Calu3 (cell line): Measurements from ENCODE around the gene SYTL2. TPM values are rescaled to one million over a fixed set of nuclear protein-coding genes. Genes with fewer than 3 reads are reported as not detected.
A peak's percentile ranks its signal among the peaks of the same experiment; 100 is the strongest.

Experiments
- BruUV-seq: library from RNA; stranded (reverse); fragments of 400-500 nt; replicated peaks from 2 replicates; lab custom pipeline; 2021; lab: Mats Ljungman, UMichigan
- CTCF ChIA-PET: fragments of 300-600 bp; sonication (Branson Sonifier 250); formaldehyde crosslinking; loops from one replicate; lab custom pipeline; 2022; ENCODE audit warnings: antibody characterized with exemption; lab: Charles Lee
- DNase-seq: peaks from one replicate; pipeline ENCODE4 v3.0.0; 2022
- H3K27ac Mint-ChIP-seq: one replicate; pipeline ENCODE4 v1.8.0; 2022; ENCODE audit warnings: mixed read lengths; ENCODE audit not compliant: unreplicated experiment
- H3K27me3 Mint-ChIP-seq: one replicate; pipeline ENCODE4 v1.8.0; 2022; ENCODE audit warnings: mixed read lengths; ENCODE audit not compliant: unreplicated experiment
- H3K36me3 Mint-ChIP-seq: one replicate; pipeline ENCODE4 v1.8.0; 2022; ENCODE audit warnings: mild to moderate bottlenecking, moderate library complexity, mixed read lengths; ENCODE audit not compliant: insufficient read depth, unreplicated experiment
- H3K4me1 Mint-ChIP-seq: one replicate; pipeline ENCODE4 v1.8.0; 2022; ENCODE audit warnings: mild to moderate bottlenecking, low read depth, mixed read lengths; ENCODE audit not compliant: unreplicated experiment
- H3K4me3 Mint-ChIP-seq: one replicate; pipeline ENCODE4 v1.8.0; 2022; ENCODE audit warnings: mild to moderate bottlenecking, low read depth, moderate library complexity, mixed read lengths; ENCODE audit not compliant: unreplicated experiment
- H3K9me3 Mint-ChIP-seq: one replicate; pipeline ENCODE4 v1.8.0; 2022; ENCODE audit warnings: low read depth, mixed read lengths; ENCODE audit not compliant: unreplicated experiment
- intact Hi-C: fragments of 100-400 bp; cut with micrococcal nuclease; formaldehyde crosslinking; loops from one replicate; pipeline ENCODE4 v1.10.0; 2022; ENCODE audit not compliant: unreplicated experiment
- total RNA-seq: library from RNA; stranded (reverse); gene quantifications from 2 replicates; pipeline ENCODE4 v1.2.3, GENCODE V29; 2022
- TF ChIP-seq, protein P1 (sequence below): fragments of 200-600 bp; IDR thresholded peaks from one replicate; pipeline ENCODE4 v1.8.0; 2022; ENCODE audit warnings: antibody characterized with exemption; ENCODE audit not compliant: unreplicated experiment

SYTL2 gene
- total RNA-seq, 1 experiment from 2014 or later = 10.6 TPM

DNA sequence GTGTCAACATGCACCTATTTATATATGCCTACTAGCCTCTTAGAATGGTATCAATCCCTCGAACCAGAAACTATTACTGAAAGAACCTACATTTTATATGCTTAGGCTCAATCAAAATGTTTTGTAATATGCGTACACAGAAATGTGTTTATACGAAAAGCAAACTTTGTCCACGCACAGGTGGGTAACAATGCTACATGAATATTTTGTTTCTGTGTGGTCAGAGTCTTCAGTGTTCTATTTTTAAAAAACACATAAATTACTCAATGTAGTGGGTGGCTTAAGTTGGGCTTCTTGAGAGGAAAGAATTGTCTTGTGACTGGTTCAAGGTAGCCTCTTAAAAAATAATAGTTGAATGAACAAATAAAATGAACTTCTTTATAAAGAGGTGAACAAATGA, 46.1 kb downstream of the SYTL2 start:
- Mint-ChIP-seq H3K27ac (no peak overlapping the region), H3K9me3 (no peaks in the 10 kb centered on the region), H3K4me3 (no peak overlapping the region), H3K27me3 (no peaks in the 10 kb centered on the region), H3K4me1 (peaks cover 15% of the 10 kb centered on the region), H3K36me3 (no peaks in the 10 kb centered on the region)
- intact Hi-C loops = no loop called here
- BruUV-seq = no TSS peak
- CTCF ChIA-PET = interaction anchor here (0.6 kb wide), 1 partner anchor 1996 kb away, joined by 6 read pairs; no protein-coding TSS in a partner anchor
- TF ChIP-seq, protein P1, sequence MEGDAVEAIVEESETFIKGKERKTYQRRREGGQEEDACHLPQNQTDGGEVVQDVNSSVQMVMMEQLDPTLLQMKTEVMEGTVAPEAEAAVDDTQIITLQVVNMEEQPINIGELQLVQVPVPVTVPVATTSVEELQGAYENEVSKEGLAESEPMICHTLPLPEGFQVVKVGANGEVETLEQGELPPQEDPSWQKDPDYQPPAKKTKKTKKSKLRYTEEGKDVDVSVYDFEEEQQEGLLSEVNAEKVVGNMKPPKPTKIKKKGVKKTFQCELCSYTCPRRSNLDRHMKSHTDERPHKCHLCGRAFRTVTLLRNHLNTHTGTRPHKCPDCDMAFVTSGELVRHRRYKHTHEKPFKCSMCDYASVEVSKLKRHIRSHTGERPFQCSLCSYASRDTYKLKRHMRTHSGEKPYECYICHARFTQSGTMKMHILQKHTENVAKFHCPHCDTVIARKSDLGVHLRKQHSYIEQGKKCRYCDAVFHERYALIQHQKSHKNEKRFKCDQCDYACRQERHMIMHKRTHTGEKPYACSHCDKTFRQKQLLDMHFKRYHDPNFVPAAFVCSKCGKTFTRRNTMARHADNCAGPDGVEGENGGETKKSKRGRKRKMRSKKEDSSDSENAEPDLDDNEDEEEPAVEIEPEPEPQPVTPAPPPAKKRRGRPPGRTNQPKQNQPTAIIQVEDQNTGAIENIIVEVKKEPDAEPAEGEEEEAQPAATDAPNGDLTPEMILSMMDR = no peak
- no peak for DNase-seq

DNA sequence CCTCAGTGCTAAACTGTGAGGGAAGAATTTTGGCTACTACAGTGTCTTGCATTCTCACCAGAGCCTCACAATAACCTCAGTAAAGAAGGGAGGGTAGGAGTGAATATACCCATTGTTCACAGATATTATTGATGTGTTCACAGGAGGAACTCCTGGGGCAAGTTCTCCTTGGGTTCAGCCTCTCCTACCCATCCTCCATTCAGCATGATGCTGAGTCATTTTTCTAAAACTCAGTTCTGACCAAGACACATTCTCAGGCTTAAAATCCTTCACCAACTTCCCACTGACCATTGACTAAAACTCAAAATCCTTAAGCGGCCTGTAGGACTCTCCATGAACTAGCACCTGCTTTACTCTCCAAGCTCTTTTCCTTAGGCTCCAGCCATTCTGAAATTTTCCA, 48.7 kb downstream of the SYTL2 start:
- no TSS peak for BruUV-seq
- H3K4me3 Mint-ChIP-seq = no peak overlapping the region
- intact Hi-C loops = no loop called here
- TF ChIP-seq, protein P1 = no peak
- no peak overlapping the region for H3K27ac Mint-ChIP-seq
- H3K36me3 Mint-ChIP-seq = no peaks in the 10 kb centered on the region
- H3K4me1 Mint-ChIP-seq = peaks cover 20% of the 10 kb centered on the region
- CTCF ChIA-PET = no interaction called here
- no peak for DNase-seq
- H3K9me3 Mint-ChIP-seq = no peaks in the 10 kb centered on the region
- H3K27me3 Mint-ChIP-seq = no peaks in the 10 kb centered on the region

DNA sequence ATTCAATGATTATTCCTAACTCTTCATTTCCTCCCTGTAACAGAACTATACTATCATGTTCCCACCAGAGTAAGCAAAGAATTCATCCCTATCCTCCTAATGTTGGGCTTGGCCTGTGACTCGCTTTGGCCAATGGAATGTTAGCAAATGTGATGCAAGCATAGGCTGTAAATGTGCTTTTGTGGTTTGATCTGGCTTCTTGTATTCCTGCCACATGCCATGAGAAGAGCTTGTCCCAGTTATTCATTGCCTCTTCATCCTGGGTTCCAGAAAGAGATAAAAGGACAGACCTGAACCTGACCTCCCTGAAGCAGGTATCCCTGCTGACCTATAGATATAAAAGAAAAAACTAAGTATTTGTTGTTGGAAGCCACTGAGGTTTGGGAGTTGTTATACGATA, 51.0 kb downstream of the SYTL2 start:
- TF ChIP-seq, protein P1 = no peak
- BruUV-seq = no TSS peak
- CTCF ChIA-PET = no interaction called here
- Mint-ChIP-seq H3K4me3 (no peak overlapping the region), H3K27ac (peak overlapping the region; percentile 27), H3K4me1 (peaks cover 20% of the 10 kb centered on the region), H3K27me3 (no peaks in the 10 kb centered on the region), H3K36me3 (no peaks in the 10 kb centered on the region), H3K9me3 (no peaks in the 10 kb centered on the region)
- DNase-seq = no peak
- intact Hi-C loops = no loop called here

DNA sequence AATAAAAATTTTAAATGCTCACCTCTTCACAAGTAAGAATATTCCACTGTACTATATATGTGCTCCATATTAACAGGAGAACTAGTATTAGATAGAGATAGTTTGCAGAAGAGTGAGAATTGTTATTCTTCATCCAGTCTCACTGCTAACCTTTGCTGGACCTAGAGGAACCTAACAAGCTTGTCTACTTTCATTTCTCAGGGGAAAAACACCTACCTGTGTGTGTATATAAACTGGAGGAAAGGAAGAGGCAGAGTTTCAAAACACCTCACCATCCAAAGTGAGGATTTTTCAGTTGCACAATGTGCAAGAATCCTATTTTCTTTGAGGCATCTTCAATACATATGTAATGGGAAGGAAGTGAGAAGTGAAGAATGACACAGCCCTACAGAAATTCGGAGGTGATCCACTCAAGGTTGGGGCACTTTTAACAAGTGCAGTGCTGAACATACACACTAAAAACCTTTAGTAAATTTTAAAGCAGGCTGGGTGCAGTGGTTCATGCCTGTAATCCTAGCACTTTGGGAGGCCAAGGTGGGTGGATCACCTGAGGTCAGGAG, 52.4 kb downstream of the SYTL2 start:
- H3K4me1 Mint-ChIP-seq = peaks cover 20% of the 10 kb centered on the region

More for the DNA sequence above, 52.4 kb downstream of the SYTL2 start:
- Mint-ChIP-seq H3K36me3 (no peaks in the 10 kb centered on the region), H3K27me3 (no peaks in the 10 kb centered on the region), H3K27ac (no peak overlapping the region), H3K4me3 (no peak overlapping the region), H3K9me3 (no peaks in the 10 kb centered on the region)
- intact Hi-C loops = no loop called here
- TF ChIP-seq, protein P1 = no peak
- CTCF ChIA-PET = no interaction called here
- no peak for DNase-seq
- BruUV-seq = no TSS peak
